Measurements from ENCODE around the gene RERE. TPM values are rescaled to one million over a fixed set of nuclear protein-coding genes. Genes with fewer than 3 reads are reported as not detected.
A peak's percentile ranks its signal among the peaks of the same experiment; 100 is the strongest.

The RERE gene
- total RNA-seq, 1 donor = 27.0 TPM

DNA sequence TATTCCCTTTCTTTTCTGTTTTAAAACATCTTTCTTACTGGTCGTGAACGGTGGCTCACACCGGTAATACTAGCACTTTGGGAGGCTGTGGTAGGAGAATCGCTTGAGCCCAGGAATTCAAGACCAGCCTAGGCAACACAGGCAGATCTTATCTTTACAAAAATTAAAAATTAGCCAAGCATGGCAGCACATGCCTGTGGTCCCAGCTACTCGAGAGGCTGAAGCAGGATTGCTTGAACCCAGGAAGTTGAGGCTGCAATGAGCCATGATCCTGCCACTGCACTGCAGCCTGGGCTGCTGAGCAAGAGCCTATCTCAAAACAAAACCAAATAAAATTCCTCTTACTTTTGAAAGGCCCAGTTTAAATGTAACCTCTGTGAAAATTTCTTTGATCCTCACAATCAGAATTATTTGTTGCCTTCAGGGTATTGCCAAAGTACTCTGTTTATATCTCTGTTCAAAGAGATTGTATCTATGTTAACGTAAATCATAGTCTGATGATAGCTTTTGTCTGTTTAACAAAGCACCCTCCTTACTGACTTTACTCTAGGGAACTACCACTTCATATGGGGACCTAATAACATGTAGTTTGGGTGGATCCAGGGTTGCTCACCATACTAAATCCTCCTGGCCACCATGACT is 71.6 kb downstream of the RERE start:
- H3K4me3 ChIP-seq (ENCODE audit: low read depth, low read length) = no peak overlapping the region
- TF ChIP-seq, protein P1, sequence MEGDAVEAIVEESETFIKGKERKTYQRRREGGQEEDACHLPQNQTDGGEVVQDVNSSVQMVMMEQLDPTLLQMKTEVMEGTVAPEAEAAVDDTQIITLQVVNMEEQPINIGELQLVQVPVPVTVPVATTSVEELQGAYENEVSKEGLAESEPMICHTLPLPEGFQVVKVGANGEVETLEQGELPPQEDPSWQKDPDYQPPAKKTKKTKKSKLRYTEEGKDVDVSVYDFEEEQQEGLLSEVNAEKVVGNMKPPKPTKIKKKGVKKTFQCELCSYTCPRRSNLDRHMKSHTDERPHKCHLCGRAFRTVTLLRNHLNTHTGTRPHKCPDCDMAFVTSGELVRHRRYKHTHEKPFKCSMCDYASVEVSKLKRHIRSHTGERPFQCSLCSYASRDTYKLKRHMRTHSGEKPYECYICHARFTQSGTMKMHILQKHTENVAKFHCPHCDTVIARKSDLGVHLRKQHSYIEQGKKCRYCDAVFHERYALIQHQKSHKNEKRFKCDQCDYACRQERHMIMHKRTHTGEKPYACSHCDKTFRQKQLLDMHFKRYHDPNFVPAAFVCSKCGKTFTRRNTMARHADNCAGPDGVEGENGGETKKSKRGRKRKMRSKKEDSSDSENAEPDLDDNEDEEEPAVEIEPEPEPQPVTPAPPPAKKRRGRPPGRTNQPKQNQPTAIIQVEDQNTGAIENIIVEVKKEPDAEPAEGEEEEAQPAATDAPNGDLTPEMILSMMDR (IDR thresholded peaks at IDR 0.05; ENCODE audit: insufficient read depth, low read length) = no peak
- no peak for DNase-seq (ENCODE audit: low read depth)

DNA sequence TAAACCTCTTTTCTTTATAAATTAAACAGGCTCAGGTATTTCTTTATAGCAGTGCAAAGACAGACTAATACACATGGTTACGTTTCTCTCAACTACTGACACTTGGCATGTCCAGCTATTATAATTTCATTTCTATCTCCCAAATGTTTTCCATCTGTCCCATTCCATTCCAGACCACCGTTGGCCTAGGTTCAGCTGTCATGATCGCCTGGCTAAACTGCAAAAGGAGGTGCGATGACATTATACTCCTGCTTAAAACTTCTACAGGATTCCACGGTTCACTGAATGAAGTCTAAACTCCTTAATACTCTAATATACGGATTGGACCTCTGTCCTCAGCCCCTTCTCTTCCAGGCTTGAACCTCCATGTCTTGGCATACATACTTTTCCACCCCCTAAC is 72.1 kb downstream of the RERE start:
- TF ChIP-seq, protein P1 (IDR thresholded peaks at IDR 0.05; ENCODE audit: insufficient read depth, low read length) = no peak
- DNase-seq (ENCODE audit: low read depth) = no peak
- no peak overlapping the region for H3K4me3 ChIP-seq (ENCODE audit: low read depth, low read length)

DNA sequence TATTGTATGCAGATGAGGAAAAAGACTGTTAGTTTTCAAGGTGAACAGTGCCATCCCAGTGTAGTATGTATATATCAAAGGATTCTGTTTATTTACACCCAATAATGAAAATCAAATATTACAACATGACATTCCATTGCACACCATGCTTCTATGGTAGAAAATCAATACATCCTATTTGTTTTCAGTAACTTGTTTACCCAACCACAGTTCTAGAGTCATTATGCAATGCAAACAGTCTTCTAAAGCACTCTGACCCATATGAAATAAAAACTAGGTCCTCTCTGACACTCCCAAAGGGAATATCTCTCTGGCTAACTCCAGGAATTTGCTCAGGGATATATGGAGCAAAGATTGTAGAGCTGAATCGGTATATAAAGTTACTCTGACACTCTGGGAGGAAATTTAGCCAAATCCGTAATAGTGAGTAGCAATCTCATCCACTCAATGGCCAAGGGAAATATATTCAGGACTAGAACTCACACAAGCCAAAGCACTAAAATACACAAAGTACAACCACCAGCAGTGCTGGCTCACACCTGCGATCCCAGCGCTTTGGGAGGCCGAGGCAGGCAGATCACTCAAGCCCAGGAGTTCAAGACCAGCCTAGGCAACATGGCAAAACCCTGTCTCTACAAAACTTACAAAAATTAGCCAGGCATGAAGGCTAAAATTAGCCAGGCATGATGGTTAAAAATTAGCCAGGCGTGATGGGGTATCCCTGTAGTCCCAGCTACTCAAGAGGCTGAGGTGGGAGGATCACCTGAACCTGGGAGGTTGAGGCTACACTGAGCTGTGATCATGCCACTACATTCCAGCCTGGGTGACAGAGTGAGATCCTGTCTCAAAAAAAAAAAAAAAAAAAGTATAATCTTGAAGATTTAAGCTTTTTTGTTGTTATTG is 75.2 kb downstream of the RERE start:
- TF ChIP-seq, protein P1 (IDR thresholded peaks at IDR 0.05; ENCODE audit: insufficient read depth, low read length) = no peak
- no peak overlapping the region for H3K4me3 ChIP-seq (ENCODE audit: low read depth, low read length)
- DNase-seq (ENCODE audit: low read depth) = no peak

DNA sequence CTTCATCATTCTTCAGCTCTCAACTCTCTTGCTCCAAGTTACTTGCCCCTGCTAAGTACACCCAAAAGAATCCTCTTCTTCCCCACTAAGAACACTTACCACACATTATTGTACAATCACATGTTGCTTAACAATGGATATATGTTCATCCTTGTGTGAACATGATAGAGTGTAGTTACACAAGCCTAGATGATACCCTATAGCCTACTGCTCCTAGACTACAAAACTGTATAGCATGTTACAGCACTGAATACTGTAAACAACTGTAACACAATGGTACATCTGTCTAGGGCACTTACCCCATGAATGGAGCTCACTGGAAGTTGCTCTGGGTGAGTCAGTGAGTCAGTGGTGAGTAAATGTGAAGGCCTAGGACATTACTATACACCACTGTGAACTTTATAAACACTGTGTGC is 77.4 kb downstream of the RERE start:
- TF ChIP-seq, protein P1 (IDR thresholded peaks at IDR 0.05; ENCODE audit: insufficient read depth, low read length) = no peak
- DNase-seq (ENCODE audit: low read depth) = peak; percentile 63
- H3K4me3 ChIP-seq (ENCODE audit: low read depth, low read length) = no peak overlapping the region

DNA sequence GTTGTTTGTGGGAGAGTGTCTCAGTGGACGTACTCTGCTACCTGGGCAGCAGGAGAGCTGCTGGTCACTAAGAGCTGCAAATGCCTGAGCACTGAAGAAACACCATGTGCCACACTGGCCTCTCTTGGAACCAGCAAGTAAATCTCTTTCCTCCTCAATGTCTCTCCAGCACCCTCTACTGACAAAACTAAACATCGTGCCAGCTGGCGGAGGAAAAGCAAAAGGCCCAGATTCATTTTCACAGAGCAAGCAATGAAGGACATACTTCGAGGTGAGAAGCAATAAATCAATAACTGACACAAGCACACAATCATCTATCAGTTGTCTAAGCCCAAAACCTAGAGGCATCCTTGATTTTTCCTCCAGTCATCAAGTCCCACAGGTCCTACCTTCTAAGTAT is 78.1 kb downstream of the RERE start:
- no peak for DNase-seq (ENCODE audit: low read depth)
- TF ChIP-seq, protein P1 (IDR thresholded peaks at IDR 0.05; ENCODE audit: insufficient read depth, low read length) = no peak
- H3K4me3 ChIP-seq (ENCODE audit: low read depth, low read length) = no peak overlapping the region

DNA sequence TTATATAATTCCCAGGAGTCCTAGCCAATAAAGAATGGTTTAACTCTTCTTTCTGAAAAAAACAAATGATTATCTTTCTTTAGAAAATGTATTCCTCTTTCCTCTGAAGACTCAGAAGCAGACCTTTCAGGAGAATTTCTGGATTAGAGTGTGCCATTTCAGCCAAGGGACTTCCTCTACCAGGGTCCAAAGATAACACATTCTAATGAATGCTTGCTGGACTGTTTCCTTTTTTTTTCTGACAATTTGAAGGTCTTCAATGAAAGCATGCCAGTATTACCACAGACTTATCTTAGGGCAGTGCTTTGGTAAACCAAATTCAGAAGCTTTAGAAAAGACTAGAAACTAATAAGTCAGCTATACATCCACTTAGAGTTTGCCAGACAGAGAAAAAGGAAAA is 80.5 kb downstream of the RERE start:
- TF ChIP-seq, protein P1 (IDR thresholded peaks at IDR 0.05; ENCODE audit: insufficient read depth, low read length) = no peak
- DNase-seq (ENCODE audit: low read depth) = peak; percentile 45
- no peak overlapping the region for H3K4me3 ChIP-seq (ENCODE audit: low read depth, low read length)

Measured in fibroblast of the aortic adventitia (primary cell).